ENCODE results near the gene ACOT6.

ACOT6 gene

DNA sequence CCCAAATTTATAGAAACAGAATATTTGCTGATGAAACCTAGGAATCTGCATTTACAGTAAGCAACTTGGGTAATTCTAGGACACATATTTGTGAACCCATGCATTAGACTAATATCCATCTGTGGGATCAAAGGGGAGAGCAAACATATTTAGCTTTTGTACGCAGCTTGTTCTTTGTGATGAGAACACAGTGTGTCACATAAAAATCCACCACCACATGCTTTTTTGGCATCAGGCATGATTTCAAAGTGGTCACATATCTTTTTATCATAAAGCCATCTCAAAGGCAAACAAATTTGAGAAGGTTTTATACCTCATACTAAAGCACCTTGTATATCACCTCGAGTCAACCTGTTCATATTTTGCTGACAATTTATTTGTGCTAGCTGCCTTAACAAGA, 48.2 kb downstream of the ACOT6 start:
- in situ Hi-C loops (cut with HindIII; ENCODE audit: low sequenced_read_pairs): no loop called here
- no peak overlapping the region for H3K4me3 ChIP-seq (ENCODE audit: low read depth, low read length)
- no peak for DNase-seq (ENCODE audit: low read depth)
- TF ChIP-seq CTCF (IDR thresholded peaks at IDR 0.05; ENCODE audit: low read depth, low read length, missing control alignments): no peak

DNA sequence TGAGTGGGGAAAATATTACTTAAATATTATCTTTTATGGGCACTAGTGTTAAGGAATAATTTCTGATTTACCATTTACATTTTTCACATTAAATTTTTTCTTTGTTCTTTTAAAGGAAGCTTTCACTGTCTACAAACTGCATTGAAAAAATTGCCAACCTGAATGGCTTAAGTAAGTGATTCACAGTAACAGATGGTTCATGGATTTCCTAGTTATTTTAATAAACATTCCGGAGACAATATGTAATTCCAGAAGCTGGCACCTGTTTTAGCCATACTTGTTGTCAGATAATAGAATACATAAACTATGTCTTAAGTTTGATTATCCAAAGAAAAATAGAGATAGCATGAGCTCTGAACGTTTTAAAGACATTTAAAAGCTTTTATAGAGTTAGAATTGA, 49.6 kb downstream of the ACOT6 start:
- in situ Hi-C loops (cut with HindIII; ENCODE audit: low sequenced_read_pairs): no loop called here
- no peak for DNase-seq (ENCODE audit: low read depth)

GRCh38 chr14:73662487-73662943, 50.2 kb downstream of the ACOT6 start:
- in situ Hi-C loops (cut with HindIII; ENCODE audit: low sequenced_read_pairs): no loop called here
- no peak overlapping the region for H3K4me3 ChIP-seq (ENCODE audit: low read depth, low read length)
- peak; percentile 86 for DNase-seq (ENCODE audit: low read depth)
- TF ChIP-seq CTCF (IDR thresholded peaks at IDR 0.05; ENCODE audit: low read depth, low read length, missing control alignments): peak; percentile 72

More for the DNA sequence above, 49.6 kb downstream of the ACOT6 start:
- no peak overlapping the region for H3K4me3 ChIP-seq (ENCODE audit: low read depth, low read length)
- TF ChIP-seq CTCF (IDR thresholded peaks at IDR 0.05; ENCODE audit: low read depth, low read length, missing control alignments): no peak

DNA sequence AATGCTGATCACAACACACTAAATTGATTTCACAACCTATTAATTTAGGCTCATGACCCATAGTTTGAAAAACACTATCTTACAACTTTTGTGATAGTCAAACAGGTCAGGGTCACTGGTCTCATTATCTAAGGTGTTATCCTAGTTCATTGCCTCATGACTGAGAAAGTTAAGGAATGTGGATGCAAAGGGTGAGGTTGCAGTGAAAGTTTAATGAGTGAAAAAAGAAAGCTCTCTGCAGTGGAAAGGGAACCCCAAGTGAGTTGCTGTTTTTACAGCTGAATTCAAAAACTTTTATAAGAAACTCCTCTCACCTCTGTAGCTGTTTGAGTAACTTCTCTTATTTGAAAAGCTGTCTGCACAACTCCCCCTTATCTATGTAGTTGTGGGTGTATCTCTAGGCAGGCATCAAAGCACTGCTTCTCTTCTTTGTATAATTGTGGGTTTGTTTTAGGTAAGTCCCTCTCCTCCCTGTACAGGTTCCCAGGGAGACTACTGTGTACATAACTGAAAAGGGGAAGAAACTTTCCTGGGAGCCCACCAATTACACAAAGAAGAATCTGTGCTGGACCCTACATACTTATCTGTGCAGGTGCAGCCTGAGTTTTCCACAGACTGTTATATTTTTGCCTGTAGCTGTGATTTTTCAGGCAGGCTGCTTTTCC, 51.4 kb downstream of the ACOT6 start:
- no peak for DNase-seq (ENCODE audit: low read depth)
- in situ Hi-C loops (cut with HindIII; ENCODE audit: low sequenced_read_pairs): no loop called here
- H3K4me3 ChIP-seq (ENCODE audit: low read depth, low read length): no peak overlapping the region
- TF ChIP-seq CTCF (IDR thresholded peaks at IDR 0.05; ENCODE audit: low read depth, low read length, missing control alignments): no peak

GRCh38 chr14:73665130-73665529, 52.8 kb downstream of the ACOT6 start:
- no peak overlapping the region for H3K4me3 ChIP-seq (ENCODE audit: low read depth, low read length)
- no peak for TF ChIP-seq CTCF (IDR thresholded peaks at IDR 0.05; ENCODE audit: low read depth, low read length, missing control alignments)
- in situ Hi-C loops (cut with HindIII; ENCODE audit: low sequenced_read_pairs): no loop called here
- no peak for DNase-seq (ENCODE audit: low read depth)

DNA sequence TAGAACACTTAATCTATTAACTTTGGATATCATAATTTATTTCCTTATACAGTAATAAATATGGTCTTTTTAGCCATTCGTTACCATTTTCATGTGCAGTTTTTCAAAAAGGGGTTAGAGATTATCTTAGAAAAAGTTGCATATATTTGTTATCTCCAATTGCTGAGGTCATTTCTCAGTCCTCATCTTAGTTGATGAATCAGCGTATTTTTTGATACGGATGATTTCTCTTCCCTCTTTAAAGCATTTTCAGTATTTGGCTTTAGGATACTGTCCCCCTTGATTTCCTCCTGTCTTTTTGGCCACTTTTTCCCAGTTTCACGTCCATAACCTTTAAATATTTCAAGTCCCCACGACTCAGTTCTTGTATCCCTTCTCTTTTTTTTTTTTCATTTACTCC, 54.3 kb downstream of the ACOT6 start:
- no peak overlapping the region for H3K4me3 ChIP-seq (ENCODE audit: low read depth, low read length)
- in situ Hi-C loops (cut with HindIII; ENCODE audit: low sequenced_read_pairs): no loop called here

More for the DNA sequence above, 54.3 kb downstream of the ACOT6 start:
- no peak for DNase-seq (ENCODE audit: low read depth)
- no peak for TF ChIP-seq CTCF (IDR thresholded peaks at IDR 0.05; ENCODE audit: low read depth, low read length, missing control alignments)

Measured in astrocyte of the cerebellum (primary cell).